ENCODE measurements around the gene NDUFS2. TPM values are rescaled to one million over a fixed set of nuclear protein-coding genes. Genes with fewer than 3 reads are reported as not detected.

NDUFS2 gene
- total and polyA plus RNA-seq, 2 of the 8 experiments (the other 6 are each of a cell fraction or from before 2014, with no cell fraction given) = 95.1 to 113 TPM

GRCh38 chr1:161258439-161259344, 56.5 kb downstream of the NDUFS2 start, which contains the start of gene PCP4L1 (continued):
- TF ChIP-seq CBX8 (IDR thresholded peaks at IDR 0.05; ENCODE audit: borderline replicate concordance, low read depth, low read length) (no peak), SP1 (IDR thresholded peaks at IDR 0.05; ENCODE audit: low read depth, low read length) (peak; percentile 96), BCL11A (IDR thresholded peaks at IDR 0.05; ENCODE audit: low read depth in 2 of 2, low read length in 2 of 2) (no peak), NRF1 (IDR thresholded peaks at IDR 0.05; ENCODE audit: low read depth, low read length) (no peak), FOSL1 (IDR thresholded peaks at IDR 0.05; ENCODE audit: insufficient read depth, low read depth, low read length) (no peak)

Measured in H1 (cell line).